GM11168 (cell line): ENCODE measurements around the gene XKR7.

Source experiments
- in situ Hi-C: fragments of 300-500 bp; cut with MboI; formaldehyde crosslinking; loops from one replicate; pipeline ENCODE4 v1.12.0; 2022; ENCODE audit warnings: low sequenced_read_pairs; ENCODE audit not compliant: unreplicated experiment

XKR7 gene

GRCh38 chr20:31974951-31975487, 7.1 kb downstream of the XKR7 start:
- in situ Hi-C loops: no loop called here

GRCh38 chr20:31975874-31976273, 7.9 kb downstream of the XKR7 start:
- in situ Hi-C loops: no loop called here

GRCh38 chr20:31977080-31977479, 9.1 kb downstream of the XKR7 start:
- in situ Hi-C loops: no loop called here

GRCh38 chr20:31979713-31980426, 11.9 kb downstream of the XKR7 start:
- in situ Hi-C loops: no loop called here

GRCh38 chr20:31981784-31982183, 13.8 kb downstream of the XKR7 start:
- in situ Hi-C loops: no loop called here

- in situ Hi-C loops: no loop called here
These were observed 17.1 kb downstream of the XKR7 start for GRCh38 chr20:31984981-31985471.

- in situ Hi-C loops: no loop called here
These were observed 19.8 kb downstream of the XKR7 start for GRCh38 chr20:31987744-31988143.

GRCh38 chr20:31988430-31989015, 20.6 kb downstream of the XKR7 start:
- in situ Hi-C loops: no loop called here

GRCh38 chr20:31989030-31989645, 21.2 kb downstream of the XKR7 start:
- in situ Hi-C loops: no loop called here

GRCh38 chr20:31990641-31991338, 22.8 kb downstream of the XKR7 start:
- in situ Hi-C loops: no loop called here

GRCh38 chr20:31991339-31991705, 23.4 kb downstream of the XKR7 start:
- in situ Hi-C loops: no loop called here

GRCh38 chr20:31992086-31992485, 24.1 kb downstream of the XKR7 start:
- in situ Hi-C loops: no loop called here

- in situ Hi-C loops: no loop called here
These were observed 29.0 kb downstream of the XKR7 start for GRCh38 chr20:31996996-31997395.

GRCh38 chr20:31998246-31998645, 30.3 kb downstream of the XKR7 start:
- in situ Hi-C loops: no loop called here

- in situ Hi-C loops: no loop called here
These were observed 35.4 kb downstream of the XKR7 start for GRCh38 chr20:32003325-32003724.

- in situ Hi-C loops: no loop called here
These were observed 37.0 kb downstream of the XKR7 start for GRCh38 chr20:32004963-32005362.

- in situ Hi-C loops: no loop called here
These were observed 38.1 kb downstream of the XKR7 start for GRCh38 chr20:32006053-32006452.

GRCh38 chr20:32006841-32007786, 39.2 kb downstream of the XKR7 start:
- in situ Hi-C loops: no loop called here

GRCh38 chr20:32007787-32008616, 40.1 kb downstream of the XKR7 start:
- in situ Hi-C loops: no loop called here
